ENCODE measurements around the gene C19orf12. TPM values are rescaled to one million over a fixed set of nuclear protein-coding genes. Genes with fewer than 3 reads are reported as not detected.

Gene C19orf12
- total and polyA plus RNA-seq, 2 of the 13 experiments (the other 11 are each of a cell fraction or from before 2014, with no cell fraction given), result 17.7 to 34.4 TPM

DNA sequence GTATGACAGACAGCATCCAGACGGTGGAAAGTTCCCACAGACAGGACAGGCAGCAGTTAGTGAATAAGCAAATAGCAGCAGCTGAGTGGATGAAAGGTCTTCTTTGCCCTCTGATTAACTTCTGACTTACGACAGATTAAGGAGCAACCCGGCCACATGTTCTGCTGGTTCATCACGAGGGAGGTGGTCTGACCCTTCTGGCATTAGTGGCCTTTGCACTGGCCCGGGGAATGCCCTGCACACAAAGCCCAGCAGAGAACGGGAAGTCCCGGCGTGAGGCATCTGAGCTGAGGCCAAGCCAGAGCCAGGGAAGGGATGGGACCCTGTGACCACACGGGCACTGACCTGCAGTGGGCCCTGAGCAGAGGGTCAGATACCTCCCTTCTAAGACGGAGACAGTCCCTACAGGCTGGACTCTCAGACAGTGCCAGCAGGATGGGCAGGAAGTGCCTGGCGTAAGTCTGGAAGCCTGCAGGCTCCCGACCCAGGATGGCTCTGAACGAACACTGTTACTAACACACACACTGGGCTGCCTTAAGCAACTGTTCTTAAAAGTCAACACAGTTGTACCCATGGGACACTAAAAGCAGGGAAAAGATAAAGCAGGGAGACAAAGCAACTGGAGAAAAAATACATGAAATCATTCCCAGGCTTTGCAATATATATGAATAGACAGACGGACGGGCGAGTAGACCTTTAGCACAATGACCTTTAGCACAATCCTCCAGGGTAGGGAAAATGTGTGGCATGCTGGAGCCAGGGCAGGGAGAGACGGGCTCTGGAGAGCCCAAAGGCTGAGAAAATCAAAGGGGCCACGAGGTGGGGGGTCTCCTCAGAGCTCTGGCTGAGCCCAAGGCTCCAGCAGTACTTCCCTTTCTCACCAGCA is 6.3 kb downstream of the C19orf12 start (continued):
- TF ChIP-seq, protein P1, sequence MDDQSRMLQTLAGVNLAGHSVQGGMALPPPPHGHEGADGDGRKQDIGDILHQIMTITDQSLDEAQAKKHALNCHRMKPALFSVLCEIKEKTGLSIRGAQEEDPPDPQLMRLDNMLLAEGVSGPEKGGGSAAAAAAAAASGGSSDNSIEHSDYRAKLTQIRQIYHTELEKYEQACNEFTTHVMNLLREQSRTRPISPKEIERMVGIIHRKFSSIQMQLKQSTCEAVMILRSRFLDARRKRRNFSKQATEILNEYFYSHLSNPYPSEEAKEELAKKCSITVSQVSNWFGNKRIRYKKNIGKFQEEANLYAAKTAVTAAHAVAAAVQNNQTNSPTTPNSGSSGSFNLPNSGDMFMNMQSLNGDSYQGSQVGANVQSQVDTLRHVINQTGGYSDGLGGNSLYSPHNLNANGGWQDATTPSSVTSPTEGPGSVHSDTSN (CRISPR knock-in tag; IDR thresholded peaks at IDR 0.05; ENCODE audit: borderline replicate concordance), result no peak
- TF ChIP-seq NKX3-1 (CRISPR knock-in tag; IDR thresholded peaks at IDR 0.05) (no peak), MBD4 (IDR thresholded peaks at IDR 0.05; ENCODE audit: borderline replicate concordance, low read length) (no peak), MYNN (CRISPR knock-in tag; IDR thresholded peaks at IDR 0.05; ENCODE audit: low read depth) (no peak), ZNF543 (CRISPR knock-in tag; IDR thresholded peaks at IDR 0.05) (0 out of 2 replicates have a peak, but pooled peaks have one; percentile 50), ZNF780A (CRISPR knock-in tag; IDR thresholded peaks at IDR 0.05) (no peak), EHMT2 (IDR thresholded peaks at IDR 0.05; ENCODE audit: borderline replicate concordance, low read depth, low read length) (no peak), NR2F1 (CRISPR knock-in tag; IDR thresholded peaks at IDR 0.05) (peak; percentile 80 to 85; a peak in 3 of 4 replicates), MYC (CRISPR knock-in tag; IDR thresholded peaks at IDR 0.05; ENCODE audit: borderline replicate concordance) (peak; percentile 87; the same call in 1 of the 2 replicates), ZNF12 (CRISPR knock-in tag; IDR thresholded peaks at IDR 0.05) (no peak), FOXK1 (CRISPR knock-in tag; IDR thresholded peaks at IDR 0.05; ENCODE audit: borderline replicate concordance, low read depth) (peak; percentile 37)
- TF ChIP-seq, protein P2, sequence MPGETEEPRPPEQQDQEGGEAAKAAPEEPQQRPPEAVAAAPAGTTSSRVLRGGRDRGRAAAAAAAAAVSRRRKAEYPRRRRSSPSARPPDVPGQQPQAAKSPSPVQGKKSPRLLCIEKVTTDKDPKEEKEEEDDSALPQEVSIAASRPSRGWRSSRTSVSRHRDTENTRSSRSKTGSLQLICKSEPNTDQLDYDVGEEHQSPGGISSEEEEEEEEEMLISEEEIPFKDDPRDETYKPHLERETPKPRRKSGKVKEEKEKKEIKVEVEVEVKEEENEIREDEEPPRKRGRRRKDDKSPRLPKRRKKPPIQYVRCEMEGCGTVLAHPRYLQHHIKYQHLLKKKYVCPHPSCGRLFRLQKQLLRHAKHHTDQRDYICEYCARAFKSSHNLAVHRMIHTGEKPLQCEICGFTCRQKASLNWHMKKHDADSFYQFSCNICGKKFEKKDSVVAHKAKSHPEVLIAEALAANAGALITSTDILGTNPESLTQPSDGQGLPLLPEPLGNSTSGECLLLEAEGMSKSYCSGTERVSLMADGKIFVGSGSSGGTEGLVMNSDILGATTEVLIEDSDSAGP (CRISPR knock-in tag; IDR thresholded peaks at IDR 0.05; ENCODE audit: borderline replicate concordance), result peak; percentile 76
- TF ChIP-seq, protein P3, sequence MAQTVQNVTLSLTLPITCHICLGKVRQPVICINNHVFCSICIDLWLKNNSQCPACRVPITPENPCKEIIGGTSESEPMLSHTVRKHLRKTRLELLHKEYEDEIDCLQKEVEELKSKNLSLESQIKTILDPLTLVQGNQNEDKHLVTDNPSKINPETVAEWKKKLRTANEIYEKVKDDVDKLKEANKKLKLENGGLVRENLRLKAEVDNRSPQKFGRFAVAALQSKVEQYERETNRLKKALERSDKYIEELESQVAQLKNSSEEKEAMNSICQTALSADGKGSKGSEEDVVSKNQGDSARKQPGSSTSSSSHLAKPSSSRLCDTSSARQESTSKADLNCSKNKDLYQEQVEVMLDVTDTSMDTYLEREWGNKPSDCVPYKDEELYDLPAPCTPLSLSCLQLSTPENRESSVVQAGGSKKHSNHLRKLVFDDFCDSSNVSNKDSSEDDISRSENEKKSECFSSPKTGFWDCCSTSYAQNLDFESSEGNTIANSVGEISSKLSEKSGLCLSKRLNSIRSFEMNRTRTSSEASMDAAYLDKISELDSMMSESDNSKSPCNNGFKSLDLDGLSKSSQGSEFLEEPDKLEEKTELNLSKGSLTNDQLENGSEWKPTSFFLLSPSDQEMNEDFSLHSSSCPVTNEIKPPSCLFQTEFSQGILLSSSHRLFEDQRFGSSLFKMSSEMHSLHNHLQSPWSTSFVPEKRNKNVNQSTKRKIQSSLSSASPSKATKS (CRISPR knock-in tag; IDR thresholded peaks at IDR 0.05), result no peak
- TF ChIP-seq, protein P4, sequence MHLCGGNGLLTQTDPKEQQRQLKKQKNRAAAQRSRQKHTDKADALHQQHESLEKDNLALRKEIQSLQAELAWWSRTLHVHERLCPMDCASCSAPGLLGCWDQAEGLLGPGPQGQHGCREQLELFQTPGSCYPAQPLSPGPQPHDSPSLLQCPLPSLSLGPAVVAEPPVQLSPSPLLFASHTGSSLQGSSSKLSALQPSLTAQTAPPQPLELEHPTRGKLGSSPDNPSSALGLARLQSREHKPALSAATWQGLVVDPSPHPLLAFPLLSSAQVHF (CRISPR knock-in tag; IDR thresholded peaks at IDR 0.05), result no peak
- TF ChIP-seq, protein P5, sequence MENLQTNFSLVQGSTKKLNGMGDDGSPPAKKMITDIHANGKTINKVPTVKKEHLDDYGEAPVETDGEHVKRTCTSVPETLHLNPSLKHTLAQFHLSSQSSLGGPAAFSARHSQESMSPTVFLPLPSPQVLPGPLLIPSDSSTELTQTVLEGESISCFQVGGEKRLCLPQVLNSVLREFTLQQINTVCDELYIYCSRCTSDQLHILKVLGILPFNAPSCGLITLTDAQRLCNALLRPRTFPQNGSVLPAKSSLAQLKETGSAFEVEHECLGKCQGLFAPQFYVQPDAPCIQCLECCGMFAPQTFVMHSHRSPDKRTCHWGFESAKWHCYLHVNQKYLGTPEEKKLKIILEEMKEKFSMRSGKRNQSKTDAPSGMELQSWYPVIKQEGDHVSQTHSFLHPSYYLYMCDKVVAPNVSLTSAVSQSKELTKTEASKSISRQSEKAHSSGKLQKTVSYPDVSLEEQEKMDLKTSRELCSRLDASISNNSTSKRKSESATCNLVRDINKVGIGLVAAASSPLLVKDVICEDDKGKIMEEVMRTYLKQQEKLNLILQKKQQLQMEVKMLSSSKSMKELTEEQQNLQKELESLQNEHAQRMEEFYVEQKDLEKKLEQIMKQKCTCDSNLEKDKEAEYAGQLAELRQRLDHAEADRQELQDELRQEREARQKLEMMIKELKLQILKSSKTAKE (CRISPR knock-in tag; IDR thresholded peaks at IDR 0.05; ENCODE audit: borderline replicate concordance), result peak; percentile 68
- TF ChIP-seq, protein P6, sequence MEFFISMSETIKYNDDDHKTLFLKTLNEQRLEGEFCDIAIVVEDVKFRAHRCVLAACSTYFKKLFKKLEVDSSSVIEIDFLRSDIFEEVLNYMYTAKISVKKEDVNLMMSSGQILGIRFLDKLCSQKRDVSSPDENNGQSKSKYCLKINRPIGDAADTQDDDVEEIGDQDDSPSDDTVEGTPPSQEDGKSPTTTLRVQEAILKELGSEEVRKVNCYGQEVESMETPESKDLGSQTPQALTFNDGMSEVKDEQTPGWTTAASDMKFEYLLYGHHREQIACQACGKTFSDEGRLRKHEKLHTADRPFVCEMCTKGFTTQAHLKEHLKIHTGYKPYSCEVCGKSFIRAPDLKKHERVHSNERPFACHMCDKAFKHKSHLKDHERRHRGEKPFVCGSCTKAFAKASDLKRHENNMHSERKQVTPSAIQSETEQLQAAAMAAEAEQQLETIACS (CRISPR knock-in tag; IDR thresholded peaks at IDR 0.05), result no peak
